HepG2 (cell line): Measurements from ENCODE around the gene CLDND2. TPM values are rescaled to one million over a fixed set of nuclear protein-coding genes. Genes with fewer than 3 reads are reported as not detected.

ENCODE experiments used
- ERF ChIP-seq: IDR thresholded peaks from 2 replicates; pipeline ENCODE4 v1.6.1; 2018; ENCODE audit warnings: missing biosample characterization, missing genetic modification reagents
- IRX3 ChIP-seq: sonication (generic); formaldehyde crosslinking; IDR thresholded peaks from 2 replicates; pipeline ENCODE4 v1.8.1; 2023; ENCODE audit warnings: mild to moderate bottlenecking, low read depth, missing genetic modification reagents, borderline replicate concordance
- KLF6 ChIP-seq: IDR thresholded peaks from 2 replicates; pipeline ENCODE4 v1.8.0; 2016; ENCODE audit warnings: missing biosample characterization, missing genetic modification reagents
- NFATC3 ChIP-seq: sonication (generic); formaldehyde crosslinking; IDR thresholded peaks from 2 replicates; pipeline ENCODE4 v1.5.1; 2020; ENCODE audit warnings: mild to moderate bottlenecking, missing genetic modification reagents
- PTBP1 ChIP-seq: fragments of 200-400 bp; formaldehyde crosslinking; IDR thresholded peaks from 2 replicates; pipeline ENCODE4 v1.6.1; 2018; ENCODE audit warnings: low read length, low read depth; ENCODE audit not compliant: poor library complexity, severe bottlenecking
- REXO4 ChIP-seq: sonication (generic); formaldehyde crosslinking; IDR thresholded peaks from 2 replicates; pipeline ENCODE4 v1.8.0; 2022; ENCODE audit warnings: missing genetic modification reagents, mild to moderate bottlenecking, borderline replicate concordance
- SMAD3 ChIP-seq: sonication (generic); formaldehyde crosslinking; IDR thresholded peaks from 2 replicates; pipeline ENCODE4 v1.4.0; 2020; ENCODE audit warnings: missing genetic modification reagents
- SRF ChIP-seq: IDR thresholded peaks from 2 replicates; pipeline ENCODE4 v1.6.1; 2011; ENCODE audit warnings: mild to moderate bottlenecking, low read depth, low read length, moderate library complexity
- SRSF9 ChIP-seq: fragments of 200-400 bp; formaldehyde crosslinking; IDR thresholded peaks from 2 replicates; pipeline ENCODE4 v1.6.1; 2018; ENCODE audit warnings: borderline replicate concordance, mild to moderate bottlenecking, low read depth, low read length; ENCODE audit not compliant: insufficient read depth, poor library complexity, severe bottlenecking
- TAF15 ChIP-seq: fragments of 200-400 bp; formaldehyde crosslinking; IDR thresholded peaks from one replicate; pipeline ENCODE4 v1.6.1; 2018; ENCODE audit warnings: mild to moderate bottlenecking, low read depth, low read length; ENCODE audit not compliant: poor library complexity, severe bottlenecking
- ZKSCAN8 ChIP-seq: IDR thresholded peaks from 2 replicates; pipeline ENCODE4 v1.6.1; 2016; ENCODE audit warnings: borderline replicate concordance, missing genetic modification reagents, missing compliant biosample characterization
- ZNF614 ChIP-seq: IDR thresholded peaks from 2 replicates; pipeline ENCODE4 v1.6.1; 2018; ENCODE audit warnings: missing biosample characterization, missing genetic modification reagents, inconsistent platforms, borderline replicate concordance
- polyA plus RNA-seq, 8 experiments: library from polyadenylated mRNA; depleted of rRNA in 3 of 8; stranded (reverse) in 7 of 8; unstranded in 1 of 8; fragments of >200 nt; fragmentation: Illumina TruSeq in 4 of 8; extraction: Trizol in 4 of 8; gene quantifications; 2 replicates each; pipeline versions ENCODE4 v1.2.1 to v1.2.3, GENCODE V29; 2011 to 2016; ENCODE audit warnings: low read depth in 4 of 8, missing spikeins in 1 of 8, mixed read lengths in 1 of 8; ENCODE audit not compliant: insufficient read depth in 1 of 8
- total RNA-seq, 5 experiments: library from RNA; depleted of rRNA; stranded (reverse); fragments of >200 nt; fragmentation: Illumina TruSeq; extraction: Trizol; gene quantifications; 2 replicates each; pipeline ENCODE4 v1.2.3, GENCODE V29; 2016; ENCODE audit warnings: low read depth in 1 of 5
- TF ChIP-seq, protein P1 (sequence below): fragments of 450-650 bp; IDR thresholded peaks from 2 replicates; pipeline ENCODE4 v1.6.1; 2016
- TF ChIP-seq, protein P2 (sequence below): sonication (generic); formaldehyde crosslinking; IDR thresholded peaks from 2 replicates; pipeline ENCODE4 v1.8.0; 2022; ENCODE audit warnings: mild to moderate bottlenecking, missing genetic modification reagents; ENCODE audit not compliant: insufficient replicate concordance
- TF ChIP-seq, protein P3 (sequence below): sonication (generic); formaldehyde crosslinking; IDR thresholded peaks from 2 replicates; pipeline ENCODE4 v1.4.0; 2020; ENCODE audit warnings: mild to moderate bottlenecking, missing genetic modification reagents, borderline replicate concordance
- TF ChIP-seq, protein P4 (sequence below): sonication (generic); formaldehyde crosslinking; IDR thresholded peaks from 2 replicates; pipeline ENCODE4 v1.5.0; 2020; ENCODE audit warnings: missing genetic modification reagents, mild to moderate bottlenecking, borderline replicate concordance
- TF ChIP-seq, protein P5 (sequence below): sonication (generic); formaldehyde crosslinking; IDR thresholded peaks from 2 replicates; pipeline ENCODE4 v1.4.0; 2020; ENCODE audit warnings: missing genetic modification reagents

The CLDND2 gene
- total and polyA plus RNA-seq, 2 of the 13 experiments (the other 11 are each of a cell fraction or from before 2014, with no cell fraction given), result 0.84 to 1.8 TPM

DNA sequence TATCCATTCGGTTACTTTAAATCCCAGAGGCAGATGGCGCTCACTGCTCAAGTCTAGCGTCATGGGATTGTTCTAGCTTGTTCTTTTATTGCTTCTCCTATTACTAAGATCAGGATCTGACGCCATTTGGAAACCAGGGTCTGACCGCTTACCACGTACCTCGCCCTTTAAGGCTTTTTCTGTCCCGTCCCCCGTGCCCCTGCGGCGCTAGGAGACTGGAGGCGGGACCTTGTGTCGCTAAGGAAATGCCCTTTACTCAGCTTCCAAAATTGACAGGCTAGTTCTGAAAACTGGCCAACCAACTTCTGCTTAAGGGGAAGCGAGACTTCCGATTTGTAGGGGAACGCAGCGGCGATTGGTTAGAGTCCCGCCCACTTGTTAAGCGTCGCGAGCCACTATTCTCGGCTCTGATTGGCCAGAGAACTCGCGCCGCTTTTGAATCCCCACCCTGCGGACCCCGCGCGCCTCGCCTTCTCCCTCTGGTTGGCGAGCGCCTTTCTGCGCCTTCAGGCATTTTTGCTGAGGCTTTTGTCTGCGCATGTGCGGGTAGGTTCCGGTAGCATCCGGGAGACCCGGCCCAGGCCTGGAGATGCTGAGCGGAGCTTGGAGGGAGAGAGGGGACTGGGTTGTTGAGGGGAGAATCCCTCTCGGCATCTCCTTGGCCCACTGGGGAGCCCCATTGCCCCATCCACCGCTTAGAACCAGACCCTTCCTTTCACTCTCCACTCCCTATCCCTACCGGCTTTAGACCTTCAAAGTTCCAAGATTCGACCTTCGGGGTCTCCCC, 25.4 kb upstream of the CLDND2 start (continued):
- TF ChIP-seq, protein P1, sequence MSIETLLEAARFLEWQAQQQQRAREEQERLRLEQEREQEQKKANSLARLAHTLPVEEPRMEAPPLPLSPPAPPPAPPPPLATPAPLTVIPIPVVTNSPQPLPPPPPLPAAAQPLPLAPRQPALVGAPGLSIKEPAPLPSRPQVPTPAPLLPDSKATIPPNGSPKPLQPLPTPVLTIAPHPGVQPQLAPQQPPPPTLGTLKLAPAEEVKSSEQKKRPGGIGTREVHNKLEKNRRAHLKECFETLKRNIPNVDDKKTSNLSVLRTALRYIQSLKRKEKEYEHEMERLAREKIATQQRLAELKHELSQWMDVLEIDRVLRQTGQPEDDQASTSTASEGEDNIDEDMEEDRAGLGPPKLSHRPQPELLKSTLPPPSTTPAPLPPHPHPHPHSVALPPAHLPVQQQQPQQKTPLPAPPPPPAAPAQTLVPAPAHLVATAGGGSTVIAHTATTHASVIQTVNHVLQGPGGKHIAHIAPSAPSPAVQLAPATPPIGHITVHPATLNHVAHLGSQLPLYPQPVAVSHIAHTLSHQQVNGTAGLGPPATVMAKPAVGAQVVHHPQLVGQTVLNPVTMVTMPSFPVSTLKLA, result no peak; the same call in 1 of the 2 replicates
- TF ChIP-seq, protein P2, sequence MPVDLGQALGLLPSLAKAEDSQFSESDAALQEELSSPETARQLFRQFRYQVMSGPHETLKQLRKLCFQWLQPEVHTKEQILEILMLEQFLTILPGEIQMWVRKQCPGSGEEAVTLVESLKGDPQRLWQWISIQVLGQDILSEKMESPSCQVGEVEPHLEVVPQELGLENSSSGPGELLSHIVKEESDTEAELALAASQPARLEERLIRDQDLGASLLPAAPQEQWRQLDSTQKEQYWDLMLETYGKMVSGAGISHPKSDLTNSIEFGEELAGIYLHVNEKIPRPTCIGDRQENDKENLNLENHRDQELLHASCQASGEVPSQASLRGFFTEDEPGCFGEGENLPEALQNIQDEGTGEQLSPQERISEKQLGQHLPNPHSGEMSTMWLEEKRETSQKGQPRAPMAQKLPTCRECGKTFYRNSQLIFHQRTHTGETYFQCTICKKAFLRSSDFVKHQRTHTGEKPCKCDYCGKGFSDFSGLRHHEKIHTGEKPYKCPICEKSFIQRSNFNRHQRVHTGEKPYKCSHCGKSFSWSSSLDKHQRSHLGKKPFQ (CRISPR knock-in tag), result no peak
- TF ChIP-seq, protein P3, sequence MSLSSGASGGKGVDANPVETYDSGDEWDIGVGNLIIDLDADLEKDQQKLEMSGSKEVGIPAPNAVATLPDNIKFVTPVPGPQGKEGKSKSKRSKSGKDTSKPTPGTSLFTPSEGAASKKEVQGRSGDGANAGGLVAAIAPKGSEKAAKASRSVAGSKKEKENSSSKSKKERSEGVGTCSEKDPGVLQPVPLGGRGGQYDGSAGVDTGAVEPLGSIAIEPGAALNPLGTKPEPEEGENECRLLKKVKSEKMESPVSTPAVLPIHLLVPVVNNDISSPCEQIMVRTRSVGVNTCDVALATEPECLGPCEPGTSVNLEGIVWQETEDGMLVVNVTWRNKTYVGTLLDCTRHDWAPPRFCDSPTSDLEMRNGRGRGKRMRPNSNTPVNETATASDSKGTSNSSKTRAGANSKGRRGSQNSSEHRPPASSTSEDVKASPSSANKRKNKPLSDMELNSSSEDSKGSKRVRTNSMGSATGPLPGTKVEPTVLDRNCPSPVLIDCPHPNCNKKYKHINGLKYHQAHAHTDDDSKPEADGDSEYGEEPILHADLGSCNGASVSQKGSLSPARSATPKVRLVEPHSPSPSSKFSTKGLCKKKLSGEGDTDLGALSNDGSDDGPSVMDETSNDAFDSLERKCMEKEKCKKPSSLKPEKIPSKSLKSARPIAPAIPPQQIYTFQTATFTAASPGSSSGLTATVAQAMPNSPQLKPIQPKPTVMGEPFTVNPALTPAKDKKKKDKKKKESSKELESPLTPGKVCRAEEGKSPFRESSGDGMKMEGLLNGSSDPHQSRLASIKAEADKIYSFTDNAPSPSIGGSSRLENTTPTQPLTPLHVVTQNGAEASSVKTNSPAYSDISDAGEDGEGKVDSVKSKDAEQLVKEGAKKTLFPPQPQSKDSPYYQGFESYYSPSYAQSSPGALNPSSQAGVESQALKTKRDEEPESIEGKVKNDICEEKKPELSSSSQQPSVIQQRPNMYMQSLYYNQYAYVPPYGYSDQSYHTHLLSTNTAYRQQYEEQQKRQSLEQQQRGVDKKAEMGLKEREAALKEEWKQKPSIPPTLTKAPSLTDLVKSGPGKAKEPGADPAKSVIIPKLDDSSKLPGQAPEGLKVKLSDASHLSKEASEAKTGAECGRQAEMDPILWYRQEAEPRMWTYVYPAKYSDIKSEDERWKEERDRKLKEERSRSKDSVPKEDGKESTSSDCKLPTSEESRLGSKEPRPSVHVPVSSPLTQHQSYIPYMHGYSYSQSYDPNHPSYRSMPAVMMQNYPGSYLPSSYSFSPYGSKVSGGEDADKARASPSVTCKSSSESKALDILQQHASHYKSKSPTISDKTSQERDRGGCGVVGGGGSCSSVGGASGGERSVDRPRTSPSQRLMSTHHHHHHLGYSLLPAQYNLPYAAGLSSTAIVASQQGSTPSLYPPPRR (CRISPR knock-in tag), result no peak
- TF ChIP-seq, protein P4, sequence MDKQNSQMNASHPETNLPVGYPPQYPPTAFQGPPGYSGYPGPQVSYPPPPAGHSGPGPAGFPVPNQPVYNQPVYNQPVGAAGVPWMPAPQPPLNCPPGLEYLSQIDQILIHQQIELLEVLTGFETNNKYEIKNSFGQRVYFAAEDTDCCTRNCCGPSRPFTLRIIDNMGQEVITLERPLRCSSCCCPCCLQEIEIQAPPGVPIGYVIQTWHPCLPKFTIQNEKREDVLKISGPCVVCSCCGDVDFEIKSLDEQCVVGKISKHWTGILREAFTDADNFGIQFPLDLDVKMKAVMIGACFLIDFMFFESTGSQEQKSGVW (CRISPR knock-in tag), result no peak
- TF ChIP-seq SRSF9, result no peak
- peak; percentile 25 for TF ChIP-seq ERF (CRISPR knock-in tag)
- no peak for TF ChIP-seq ZKSCAN8 (CRISPR knock-in tag)
- TF ChIP-seq IRX3 (CRISPR knock-in tag), result peak; percentile 82; the same call in 1 of the 2 replicates
- peak; percentile 40; the same call in 1 of the 2 replicates for TF ChIP-seq SMAD3 (CRISPR knock-in tag)
- TF ChIP-seq SRF, result peak; percentile 53; the same call in 1 of the 2 replicates
- TF ChIP-seq, protein P5, sequence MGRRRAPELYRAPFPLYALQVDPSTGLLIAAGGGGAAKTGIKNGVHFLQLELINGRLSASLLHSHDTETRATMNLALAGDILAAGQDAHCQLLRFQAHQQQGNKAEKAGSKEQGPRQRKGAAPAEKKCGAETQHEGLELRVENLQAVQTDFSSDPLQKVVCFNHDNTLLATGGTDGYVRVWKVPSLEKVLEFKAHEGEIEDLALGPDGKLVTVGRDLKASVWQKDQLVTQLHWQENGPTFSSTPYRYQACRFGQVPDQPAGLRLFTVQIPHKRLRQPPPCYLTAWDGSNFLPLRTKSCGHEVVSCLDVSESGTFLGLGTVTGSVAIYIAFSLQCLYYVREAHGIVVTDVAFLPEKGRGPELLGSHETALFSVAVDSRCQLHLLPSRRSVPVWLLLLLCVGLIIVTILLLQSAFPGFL (CRISPR knock-in tag), result no peak
- no peak for TF ChIP-seq TAF15
- TF ChIP-seq ZNF614 (CRISPR knock-in tag), result no peak
- TF ChIP-seq KLF6 (CRISPR knock-in tag), result no peak; the same call in 1 of the 2 replicates
- TF ChIP-seq PTBP1, result no peak
- no peak for TF ChIP-seq NFATC3 (CRISPR knock-in tag)
- 0 out of 2 replicates have a peak, but pooled peaks have one; percentile 75 for TF ChIP-seq REXO4
